ENCODE measurements around the gene ABCC5.

The ABCC5 gene

DNA sequence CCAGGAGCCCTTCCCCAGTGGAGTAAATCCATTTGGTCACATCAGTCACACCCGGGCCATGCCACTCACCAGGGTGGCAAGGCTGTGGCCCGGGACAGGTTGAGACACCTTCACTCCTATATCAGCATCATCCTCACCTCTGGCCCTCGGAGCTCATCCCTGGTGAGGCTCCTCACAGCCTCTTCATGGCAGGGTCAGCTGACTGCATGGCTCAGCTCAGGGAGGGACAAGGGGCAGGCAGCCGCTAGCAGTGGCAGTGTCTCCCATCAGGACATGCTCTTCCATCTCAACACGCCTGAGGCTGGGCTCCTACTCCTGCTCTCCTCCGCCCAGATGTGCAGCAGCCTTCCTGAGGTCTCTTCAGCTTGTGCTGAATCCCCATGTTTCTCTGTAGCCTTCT lies 106.6 kb downstream of the ABCC5 start:
- DNase-seq (ENCODE audit: low spot score): no peak

DNA sequence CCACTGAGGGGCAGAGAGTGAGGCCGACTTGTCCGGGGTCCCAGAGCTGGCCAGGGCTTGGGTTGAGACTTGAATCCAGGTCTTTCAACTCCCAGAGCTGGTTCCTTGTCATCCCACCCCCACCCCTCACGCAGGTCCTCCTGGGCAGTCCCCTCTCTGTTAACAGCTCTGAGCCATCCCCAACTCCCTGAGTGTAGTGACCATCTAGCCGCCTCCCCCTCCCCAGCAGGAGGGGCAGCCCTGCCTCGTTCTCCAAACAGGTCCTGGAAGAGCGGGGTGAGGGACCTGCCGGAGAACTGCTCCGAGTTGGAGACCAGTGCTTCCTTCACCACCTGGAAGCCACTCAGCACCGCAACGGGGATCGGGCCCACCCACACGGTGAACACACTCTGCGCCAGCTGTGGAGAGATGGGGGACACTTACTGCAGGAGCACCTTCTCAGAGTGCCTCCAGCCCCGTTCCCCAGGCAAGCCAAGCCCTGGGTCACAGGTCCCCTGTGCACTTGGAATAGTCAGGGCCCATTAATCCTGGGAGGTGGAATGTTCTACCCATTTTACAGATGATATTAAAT lies 108.6 kb downstream of the ABCC5 start:
- DNase-seq (ENCODE audit: low spot score): no peak
- TF ChIP-seq, protein P1, sequence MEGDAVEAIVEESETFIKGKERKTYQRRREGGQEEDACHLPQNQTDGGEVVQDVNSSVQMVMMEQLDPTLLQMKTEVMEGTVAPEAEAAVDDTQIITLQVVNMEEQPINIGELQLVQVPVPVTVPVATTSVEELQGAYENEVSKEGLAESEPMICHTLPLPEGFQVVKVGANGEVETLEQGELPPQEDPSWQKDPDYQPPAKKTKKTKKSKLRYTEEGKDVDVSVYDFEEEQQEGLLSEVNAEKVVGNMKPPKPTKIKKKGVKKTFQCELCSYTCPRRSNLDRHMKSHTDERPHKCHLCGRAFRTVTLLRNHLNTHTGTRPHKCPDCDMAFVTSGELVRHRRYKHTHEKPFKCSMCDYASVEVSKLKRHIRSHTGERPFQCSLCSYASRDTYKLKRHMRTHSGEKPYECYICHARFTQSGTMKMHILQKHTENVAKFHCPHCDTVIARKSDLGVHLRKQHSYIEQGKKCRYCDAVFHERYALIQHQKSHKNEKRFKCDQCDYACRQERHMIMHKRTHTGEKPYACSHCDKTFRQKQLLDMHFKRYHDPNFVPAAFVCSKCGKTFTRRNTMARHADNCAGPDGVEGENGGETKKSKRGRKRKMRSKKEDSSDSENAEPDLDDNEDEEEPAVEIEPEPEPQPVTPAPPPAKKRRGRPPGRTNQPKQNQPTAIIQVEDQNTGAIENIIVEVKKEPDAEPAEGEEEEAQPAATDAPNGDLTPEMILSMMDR (IDR thresholded peaks at IDR 0.05; ENCODE audit: extremely low read depth, missing control alignments): no peak

More for the DNA sequence above, 106.6 kb downstream of the ABCC5 start:
- TF ChIP-seq, protein P1 (IDR thresholded peaks at IDR 0.05; ENCODE audit: extremely low read depth, missing control alignments): no peak

DNA sequence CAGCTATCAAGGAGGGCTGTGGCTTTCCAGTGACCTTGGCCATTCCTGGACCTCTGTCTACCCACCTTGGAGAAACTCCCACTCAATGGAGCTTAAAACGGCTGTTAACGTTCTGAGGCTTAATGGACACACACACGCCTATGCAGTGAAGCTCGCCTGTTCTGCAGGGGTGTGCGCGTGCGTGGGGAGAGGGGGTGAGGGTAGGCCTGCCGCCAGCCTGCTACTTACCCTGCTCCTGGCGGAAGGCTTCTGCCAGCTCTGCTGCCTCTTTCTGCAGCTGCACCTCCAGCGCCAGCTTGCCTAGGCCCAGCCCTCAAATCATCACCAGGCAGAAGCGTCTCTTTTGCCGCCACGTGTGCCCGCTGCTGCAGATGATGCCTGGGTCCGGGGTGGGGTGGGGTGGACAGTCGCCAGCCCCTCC lies 109.8 kb downstream of the ABCC5 start:
- TF ChIP-seq, protein P1 (IDR thresholded peaks at IDR 0.05; ENCODE audit: extremely low read depth, missing control alignments): no peak
- DNase-seq (ENCODE audit: low spot score): no peak

DNA sequence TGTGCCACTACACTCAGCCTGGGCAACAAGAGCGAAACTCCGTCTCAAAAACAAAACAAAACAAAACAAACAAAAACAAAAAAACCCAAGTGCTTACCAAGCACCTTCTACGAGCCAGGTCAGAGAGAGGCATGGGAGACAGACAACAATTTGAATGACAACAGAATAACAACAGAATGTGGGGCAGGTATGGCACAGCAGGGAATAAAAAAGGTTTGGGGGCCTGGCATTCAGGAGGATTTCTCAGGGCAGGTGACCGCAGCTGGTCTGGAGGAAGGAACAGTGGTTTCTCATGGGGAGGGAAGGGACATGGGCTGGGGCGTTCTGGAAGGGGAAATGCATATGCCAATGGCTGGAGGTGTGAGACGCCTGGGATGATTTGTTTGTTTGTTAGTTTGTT lies 110.5 kb downstream of the ABCC5 start:
- TF ChIP-seq, protein P1 (IDR thresholded peaks at IDR 0.05; ENCODE audit: extremely low read depth, missing control alignments): no peak
- no peak for DNase-seq (ENCODE audit: low spot score)

DNA sequence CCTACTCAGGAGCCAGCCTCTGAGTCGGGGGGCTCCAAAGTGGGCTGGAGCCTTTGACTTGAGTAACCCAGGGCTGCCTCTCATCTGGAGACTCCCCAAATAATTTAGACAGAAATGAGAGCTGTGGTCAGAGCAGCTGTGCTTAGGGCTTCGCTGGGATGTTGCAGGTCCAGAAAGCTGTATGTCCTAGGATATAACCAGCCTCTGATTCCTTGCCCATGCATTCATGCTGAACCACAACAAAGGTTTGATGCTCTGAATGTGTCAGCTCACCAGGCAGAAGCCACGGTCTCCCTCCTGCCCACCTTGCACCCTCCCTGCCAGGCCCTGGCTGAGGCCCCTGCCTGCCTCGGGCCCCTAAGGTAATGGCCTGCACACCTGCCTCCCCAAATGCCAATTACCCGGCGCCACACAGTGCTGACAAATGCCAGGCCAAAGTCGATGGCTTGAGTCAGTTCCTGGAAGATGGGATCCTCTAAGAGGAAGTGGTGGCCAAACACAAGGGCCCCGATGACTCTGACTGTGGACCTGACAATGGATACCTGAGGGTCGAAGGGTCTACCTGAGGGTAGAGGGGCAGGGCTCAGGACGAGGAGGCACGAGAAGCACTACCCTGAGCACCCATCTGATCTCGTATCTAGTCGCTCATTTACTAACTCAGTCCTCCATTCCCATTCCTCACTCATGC lies 111.3 kb downstream of the ABCC5 start:
- TF ChIP-seq, protein P1 (IDR thresholded peaks at IDR 0.05; ENCODE audit: extremely low read depth, missing control alignments): no peak
- DNase-seq (ENCODE audit: low spot score): no peak

DNA sequence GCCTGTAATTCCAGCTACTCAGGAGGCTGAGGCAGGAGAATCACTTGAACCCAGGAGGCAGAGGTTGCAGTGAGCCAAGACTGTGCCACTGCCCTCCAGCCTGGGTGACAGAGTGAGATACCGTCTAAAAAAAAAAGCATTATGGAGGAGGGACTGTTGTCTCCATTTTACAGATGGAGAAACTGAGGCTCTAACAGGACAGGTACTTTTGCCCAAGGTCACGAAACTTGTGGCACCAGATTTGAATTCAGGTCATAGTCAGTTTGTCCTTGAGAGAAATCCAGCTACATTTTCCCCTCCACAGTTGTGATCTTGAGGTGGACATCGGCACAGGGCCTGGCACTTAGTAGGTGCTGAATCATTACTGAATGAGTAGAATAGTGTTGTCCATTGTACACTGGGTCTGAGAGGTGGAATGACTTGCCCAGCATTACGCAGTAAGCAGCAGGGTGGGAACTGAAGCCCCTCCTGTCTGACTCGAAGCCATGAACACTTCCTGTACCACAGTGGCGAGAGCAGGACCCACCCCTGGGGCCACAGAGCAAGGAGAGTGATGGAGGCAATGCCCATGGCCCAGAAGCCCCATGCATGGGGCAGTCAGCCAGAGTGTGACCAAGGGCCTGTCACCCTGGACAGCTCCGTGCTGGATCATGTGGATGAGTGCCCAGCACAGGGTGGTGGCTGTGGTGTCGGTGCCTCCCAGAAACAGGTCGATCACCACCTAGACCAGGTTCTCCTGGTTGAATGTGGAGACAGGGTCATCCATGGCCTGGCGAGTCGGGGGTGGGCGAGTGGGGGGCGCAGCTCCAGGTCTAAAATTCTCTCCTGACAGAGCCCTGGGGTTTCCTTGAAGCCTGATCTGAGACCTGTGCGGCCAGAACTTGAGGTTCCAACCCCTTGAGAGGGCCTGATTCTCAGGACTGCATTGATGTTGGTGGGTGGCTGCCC lies 112.6 kb downstream of the ABCC5 start:
- TF ChIP-seq, protein P1 (IDR thresholded peaks at IDR 0.05; ENCODE audit: extremely low read depth, missing control alignments): no peak
- DNase-seq (ENCODE audit: low spot score): no peak

DNA sequence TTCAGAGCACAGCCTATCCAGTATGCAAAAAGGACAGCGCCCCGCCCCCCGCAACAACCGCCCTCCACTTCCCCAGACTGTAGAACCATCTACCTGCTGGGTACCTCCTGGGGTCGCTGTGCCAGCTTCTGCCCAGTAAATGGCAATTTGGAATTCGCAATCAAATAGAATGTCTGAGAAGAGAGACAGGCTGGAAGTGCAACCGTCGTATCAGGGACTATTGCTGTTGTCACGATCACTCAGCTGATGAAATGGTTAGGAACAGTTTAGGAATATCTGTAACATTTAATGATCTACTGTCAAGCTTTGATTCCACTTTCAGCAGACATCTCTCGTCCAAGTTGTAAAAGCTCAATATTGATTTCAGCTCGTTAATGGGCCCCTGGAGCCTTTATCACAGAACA lies 119.7 kb downstream of the ABCC5 start:
- TF ChIP-seq, protein P1 (IDR thresholded peaks at IDR 0.05; ENCODE audit: extremely low read depth, missing control alignments): no peak
- DNase-seq (ENCODE audit: low spot score): no peak

Data from GM20000 (cell line).